Left lung (tissue), 10 donors: Measurements from ENCODE around the gene SREBF2. TPM values are rescaled to one million over a fixed set of nuclear protein-coding genes. Genes with fewer than 3 reads are reported as not detected.

Experiments
- ATAC-seq: fragments of 200-7000 bp; cut with Tn5 transposase; one replicate; pipeline ENCODE4 v1.9.1; 2020; ENCODE audit warnings: moderate library complexity
- DNase-seq, 4 donors: peaks; one replicate each; pipeline ENCODE4 v3.0.0-alpha.2; 2013 to 2020
- H3K27ac ChIP-seq, 2 donors: fragments of 200-600 bp; sonication (generic) in 1 of 2; one replicate each; pipeline versions ENCODE4 v1.5.0 to v1.8.0; 2020 to 2021
- H3K27me3 ChIP-seq, 2 donors: fragments of 200-600 bp; sonication (generic) in 1 of 2; one replicate each; pipeline versions ENCODE4 v1.5.0 to v1.8.0; 2020 to 2021
- H3K36me3 ChIP-seq, 2 donors: fragments of 200-600 bp; sonication (generic) in 1 of 2; one replicate each; pipeline versions ENCODE4 v1.5.0 to v1.8.0; 2020 to 2021
- H3K4me1 ChIP-seq, 2 donors: fragments of 200-600 bp; one replicate each; pipeline ENCODE4 v1.8.0; 2021
- H3K4me3 ChIP-seq, 2 donors: fragments of 200-600 bp; sonication (generic) in 1 of 2; one replicate each; pipeline versions ENCODE4 v1.5.0 to v1.8.0; 2020 to 2021; ENCODE audit warnings: mild to moderate bottlenecking in 1 of 2
- H3K9me3 ChIP-seq, 2 donors: fragments of 200-600 bp; sonication (generic) in 1 of 2; one replicate each; pipeline versions ENCODE4 v1.5.0 to v1.8.0; 2020 to 2021
- intact Hi-C, 2 donors: fragments of 100-400 bp; cut with DNase I; formaldehyde crosslinking; loops; one replicate each; pipeline versions ENCODE4 v1.11.2 to v1.14.2; 2022
- polyA plus RNA-seq, 6 donors: library from polyadenylated mRNA; unstranded; fragments of 120-200 nt; gene quantifications; one replicate each; pipeline ENCODE4 v1.2.1, GENCODE V29; 2013; ENCODE audit not compliant: insufficient read length in 6 of 6
- total RNA-seq, 2 donors: library from RNA; stranded (reverse); fragmentation: NEBNext Ultra II Directional; extraction: Animal tissue kit (Norgen Biotek cat#: 25700); gene quantifications; one replicate each; pipeline ENCODE4 v1.2.1, GENCODE V29; 2021
- TF ChIP-seq, protein P1 (sequence below), 2 donors: fragments of 200-600 bp; sonication (generic) in 1 of 2; IDR thresholded peaks; one replicate each; pipeline versions ENCODE4 v1.5.0 to v1.8.0; 2021; ENCODE audit warnings: antibody characterized with exemption in 2 of 2
- donor health status: DM: no; HTN: yes; CAD: no.
- donor health status: DM: no; HTN: no; CAD: no.

The SREBF2 gene
- total and polyA plus RNA-seq, 8 donors: 49.2 to 162 (median 75.7) TPM

DNA sequence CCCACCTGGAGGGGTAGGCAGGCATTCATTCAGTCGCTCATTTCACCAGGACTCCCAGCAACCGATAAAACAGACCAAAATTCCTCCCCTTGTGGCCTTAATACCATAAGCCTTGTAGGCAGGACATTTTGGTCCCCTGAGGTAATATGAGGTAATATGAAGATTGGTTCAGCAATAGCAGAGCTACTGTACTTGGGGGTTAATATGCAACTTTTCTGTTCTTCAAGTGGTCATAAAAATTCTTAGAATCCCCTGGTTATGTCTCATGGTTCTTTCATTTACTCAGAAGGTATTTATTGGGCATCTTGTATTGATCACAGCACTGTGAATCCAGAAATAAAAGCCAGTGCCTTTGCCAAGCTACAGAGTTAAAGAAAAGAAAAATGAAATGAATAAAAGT is 52.2 kb downstream of the SREBF2 start:
- H3K27ac ChIP-seq: no peak overlapping the region
- ATAC-seq (no peak), DNase-seq (no peak)
- TF ChIP-seq, protein P1, sequence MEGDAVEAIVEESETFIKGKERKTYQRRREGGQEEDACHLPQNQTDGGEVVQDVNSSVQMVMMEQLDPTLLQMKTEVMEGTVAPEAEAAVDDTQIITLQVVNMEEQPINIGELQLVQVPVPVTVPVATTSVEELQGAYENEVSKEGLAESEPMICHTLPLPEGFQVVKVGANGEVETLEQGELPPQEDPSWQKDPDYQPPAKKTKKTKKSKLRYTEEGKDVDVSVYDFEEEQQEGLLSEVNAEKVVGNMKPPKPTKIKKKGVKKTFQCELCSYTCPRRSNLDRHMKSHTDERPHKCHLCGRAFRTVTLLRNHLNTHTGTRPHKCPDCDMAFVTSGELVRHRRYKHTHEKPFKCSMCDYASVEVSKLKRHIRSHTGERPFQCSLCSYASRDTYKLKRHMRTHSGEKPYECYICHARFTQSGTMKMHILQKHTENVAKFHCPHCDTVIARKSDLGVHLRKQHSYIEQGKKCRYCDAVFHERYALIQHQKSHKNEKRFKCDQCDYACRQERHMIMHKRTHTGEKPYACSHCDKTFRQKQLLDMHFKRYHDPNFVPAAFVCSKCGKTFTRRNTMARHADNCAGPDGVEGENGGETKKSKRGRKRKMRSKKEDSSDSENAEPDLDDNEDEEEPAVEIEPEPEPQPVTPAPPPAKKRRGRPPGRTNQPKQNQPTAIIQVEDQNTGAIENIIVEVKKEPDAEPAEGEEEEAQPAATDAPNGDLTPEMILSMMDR (IDR thresholded peaks at IDR 0.05): no peak
- no peaks in the 10 kb centered on the region for H3K4me1 ChIP-seq
- H3K4me3 ChIP-seq: no peak overlapping the region
- H3K36me3 ChIP-seq: peaks cover 8 to 100% of the 10 kb centered on the region in 2 donors
- no peaks in the 10 kb centered on the region for H3K27me3 ChIP-seq
- intact Hi-C loops: no loop called here
- H3K9me3 ChIP-seq: no peaks in the 10 kb centered on the region

DNA sequence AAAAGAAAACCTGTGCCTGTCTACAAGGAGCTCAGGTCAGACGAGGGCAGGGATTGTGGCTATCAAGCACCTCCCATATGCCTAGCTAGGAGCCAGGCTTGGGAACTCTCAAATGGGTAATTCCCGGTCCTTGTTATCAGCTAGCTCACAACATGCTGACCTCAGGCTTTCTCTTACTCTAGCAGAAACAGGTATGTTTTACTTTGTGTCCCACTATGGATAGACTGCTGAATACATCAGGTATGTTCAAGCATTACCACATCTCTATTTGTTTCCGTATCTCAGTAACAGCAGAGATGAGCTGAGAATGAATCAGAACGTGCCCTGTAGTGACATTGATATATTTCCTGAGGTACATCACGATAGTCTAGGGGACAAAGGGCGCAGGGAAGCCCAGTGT is 52.6 kb downstream of the SREBF2 start:
- no peak for ATAC-seq
- no peaks in the 10 kb centered on the region for H3K27me3 ChIP-seq
- intact Hi-C loops: no loop called here
- no peak for DNase-seq
- no peaks in the 10 kb centered on the region for H3K4me1 ChIP-seq
- H3K27ac ChIP-seq: no peak overlapping the region
- peaks cover 8 to 100% of the 10 kb centered on the region in 2 donors for H3K36me3 ChIP-seq
- TF ChIP-seq, protein P1 (IDR thresholded peaks at IDR 0.05): no peak
- H3K9me3 ChIP-seq: no peaks in the 10 kb centered on the region
- H3K4me3 ChIP-seq: no peak overlapping the region

DNA sequence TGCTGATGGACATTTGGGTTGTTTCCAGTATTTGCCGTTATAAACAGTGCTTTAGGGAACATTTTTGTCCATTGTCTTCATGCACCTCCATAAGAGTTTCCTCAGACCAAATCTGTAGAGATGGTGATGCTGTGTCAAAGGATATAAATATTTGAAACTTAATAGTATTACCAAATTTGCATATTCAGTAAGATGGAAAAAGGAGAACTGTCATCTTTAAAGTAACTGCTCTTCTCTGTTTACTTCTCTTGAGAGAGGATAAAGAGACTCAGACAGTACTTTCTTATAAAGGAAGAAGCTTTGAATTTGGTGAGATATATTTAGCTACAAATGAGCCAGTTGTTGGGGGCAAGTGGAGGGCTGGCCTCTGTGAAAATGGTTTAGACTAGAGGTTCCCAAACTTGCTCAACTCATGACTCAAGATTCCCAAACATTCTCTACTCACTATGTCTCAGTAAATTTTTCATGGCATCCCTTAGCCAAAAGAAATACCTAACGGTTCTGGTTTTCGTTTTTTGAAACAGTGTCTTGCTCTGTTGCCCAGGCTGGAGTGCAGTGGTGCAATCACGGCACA is 55.8 kb downstream of the SREBF2 start:
- H3K4me1 ChIP-seq: no peaks in the 10 kb centered on the region
- no peaks in the 10 kb centered on the region for H3K9me3 ChIP-seq
- TF ChIP-seq, protein P1 (IDR thresholded peaks at IDR 0.05): no peak
- H3K36me3 ChIP-seq: peaks cover 8 to 99% of the 10 kb centered on the region in 2 donors
- ATAC-seq (no peak), DNase-seq (no peak)
- H3K4me3 ChIP-seq: no peak overlapping the region
- H3K27ac ChIP-seq: no peak overlapping the region
- intact Hi-C loops: no loop called here
- no peaks in the 10 kb centered on the region for H3K27me3 ChIP-seq

DNA sequence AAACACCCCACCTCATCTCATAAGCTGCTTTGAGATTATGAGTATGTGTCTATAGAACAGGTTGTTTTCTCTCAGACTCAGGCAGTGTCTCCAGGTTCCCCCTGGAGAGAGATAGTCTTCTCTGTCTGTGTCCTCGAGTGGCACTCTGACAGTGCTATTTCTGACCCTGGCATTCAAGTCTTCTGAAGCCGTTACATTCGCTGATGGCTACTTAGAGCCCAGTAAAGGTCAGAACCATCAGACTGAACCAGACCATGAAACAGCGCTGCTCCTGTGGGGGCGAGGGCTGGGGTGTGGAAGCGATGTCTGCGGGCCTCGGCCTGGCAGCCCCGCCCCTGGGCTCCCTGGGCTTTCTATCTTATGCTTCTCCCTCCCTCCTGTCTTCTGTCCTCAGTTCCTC is 58.5 kb downstream of the SREBF2 start:
- DNase-seq: no peak
- Histone ChIP-seq H3K36me3 (peaks cover 0 to 99% of the 10 kb centered on the region in 2 donors), H3K27ac (no peak overlapping the region), H3K9me3 (no peaks in the 10 kb centered on the region), H3K4me3 (no peak overlapping the region), H3K4me1 (no peaks in the 10 kb centered on the region), H3K27me3 (no peaks in the 10 kb centered on the region)
- intact Hi-C loops: no loop called here
- TF ChIP-seq, protein P1 (IDR thresholded peaks at IDR 0.05): no peak
- no peak for ATAC-seq

DNA sequence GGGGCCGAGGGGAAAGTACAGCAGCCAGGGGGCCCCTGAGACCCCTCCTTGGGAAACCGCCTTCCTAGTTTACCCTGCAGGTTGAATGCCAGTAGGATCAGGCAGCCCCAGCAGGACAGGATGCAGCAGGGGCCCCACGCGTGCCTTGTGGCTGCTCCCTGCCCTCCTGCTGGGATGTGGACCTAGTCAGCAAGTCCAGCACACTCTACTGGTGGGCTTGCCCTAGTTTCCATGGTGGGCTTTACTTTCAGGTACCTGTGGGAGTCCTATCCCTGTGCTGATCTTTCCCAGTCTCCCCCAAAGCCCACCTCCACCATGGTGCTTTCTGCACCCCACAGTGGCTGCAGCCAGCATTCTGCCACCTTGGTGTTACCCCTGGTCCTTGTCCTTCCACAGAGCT is 59.8 kb downstream of the SREBF2 start:
- no peaks in the 10 kb centered on the region for H3K4me1 ChIP-seq
- H3K4me3 ChIP-seq: no peak overlapping the region
- no peak for ATAC-seq
- intact Hi-C loops: no loop called here
- H3K27me3 ChIP-seq: no peaks in the 10 kb centered on the region
- H3K27ac ChIP-seq: no peak overlapping the region
- no peaks in the 10 kb centered on the region for H3K9me3 ChIP-seq
- peaks cover 0 to 99% of the 10 kb centered on the region in 2 donors for H3K36me3 ChIP-seq
- no peak for DNase-seq
- TF ChIP-seq, protein P1 (IDR thresholded peaks at IDR 0.05): no peak
